ENCODE results near the gene PADI3.

GRCh38 chr1:17214876-17215544 is 33.9 kb upstream of the PADI3 start:
- TF ChIP-seq CTCF (IDR thresholded peaks at IDR 0.05), result no peak
- TF ChIP-seq POLR2A (IDR thresholded peaks at IDR 0.05), result no peak
